Liver (tissue), 9 donors: Measurements from ENCODE around the gene SOX6. TPM values are rescaled to one million over a fixed set of nuclear protein-coding genes. Genes with fewer than 3 reads are reported as not detected.

Experiments used
- DNase-seq: peaks from one replicate; pipeline ENCODE4 v3.0.0-alpha.2; 2017; ENCODE audit warnings: low spot score
- H3K27ac ChIP-seq, 2 donors: one replicate each; pipeline ENCODE4 v1.7.0; 2013; ENCODE audit warnings: inconsistent platforms in 2 of 2, low read length in 2 of 2, control low read depth in 1 of 2, low read depth in 1 of 2, mild to moderate bottlenecking in 1 of 2
- H3K27me3 ChIP-seq, 4 donors: one replicate each; pipeline versions ENCODE4 v1.6.1 to v1.7.0; 2013; ENCODE audit warnings: low read length in 3 of 4, inconsistent platforms in 1 of 4, mild to moderate bottlenecking in 1 of 4, moderate library complexity in 1 of 4; ENCODE audit not compliant: control insufficient read depth in 4 of 4, insufficient read depth in 4 of 4
- H3K36me3 ChIP-seq, 4 donors: one replicate each; pipeline versions ENCODE4 v1.6.1 to v1.7.0; 2013; ENCODE audit warnings: low read length in 3 of 4, mild to moderate bottlenecking in 3 of 4, low read depth in 1 of 4, moderate library complexity in 1 of 4; ENCODE audit not compliant: control insufficient read depth in 4 of 4, insufficient read depth in 3 of 4
- H3K4me1 ChIP-seq, 4 donors: one replicate each; pipeline versions ENCODE4 v1.6.1 to v1.7.0; 2013; ENCODE audit warnings: low read length in 3 of 4, mild to moderate bottlenecking in 3 of 4, moderate library complexity in 1 of 4; ENCODE audit not compliant: control insufficient read depth in 4 of 4, insufficient read depth in 4 of 4
- H3K4me3 ChIP-seq, 3 donors: one replicate each; pipeline versions ENCODE4 v1.6.1 to v1.7.0; 2013; ENCODE audit warnings: low read length in 3 of 3, control low read depth in 1 of 3, low read depth in 1 of 3, mild to moderate bottlenecking in 1 of 3
- H3K9ac ChIP-seq, 2 donors: one replicate each; pipeline ENCODE4 v1.7.0; 2013; ENCODE audit warnings: low read length in 2 of 2, mild to moderate bottlenecking in 2 of 2, moderate library complexity in 2 of 2, control low read depth in 1 of 2, low read depth in 1 of 2
- H3K9me3 ChIP-seq, 4 donors: one replicate each; pipeline versions ENCODE4 v1.6.1 to v1.7.0; 2013; ENCODE audit warnings: low read length in 3 of 4; ENCODE audit not compliant: control insufficient read depth in 4 of 4
- ATF3 ChIP-seq: IDR thresholded peaks from 2 replicates; pipeline ENCODE4 v1.6.1; 2016; ENCODE audit warnings: antibody characterized with exemption
- EGR1 ChIP-seq, 2 donors: IDR thresholded peaks; 2 replicates each; pipeline ENCODE4 v1.6.1; 2016 to 2018; ENCODE audit warnings: antibody characterized with exemption in 2 of 2, low read depth in 2 of 2
- FOXA2 ChIP-seq: IDR thresholded peaks from 2 replicates; pipeline ENCODE4 v1.6.1; 2016; ENCODE audit warnings: antibody characterized with exemption
- HNF4A ChIP-seq, 2 donors: conservative IDR thresholded peaks; 2 replicates each; pipeline ENCODE4 v1.6.1; 2016; ENCODE audit warnings: antibody characterized with exemption in 2 of 2, mild to moderate bottlenecking in 2 of 2
- HNF4G ChIP-seq: IDR thresholded peaks from 2 replicates; pipeline ENCODE4 v1.6.1; 2016; ENCODE audit warnings: antibody characterized with exemption
- JUND ChIP-seq, 2 donors: IDR thresholded peaks; 2 replicates each; pipeline ENCODE4 v1.6.1; 2016; ENCODE audit warnings: antibody characterized with exemption in 2 of 2
- NR2F2 ChIP-seq: IDR thresholded peaks from 2 replicates; pipeline ENCODE4 v1.6.1; 2016; ENCODE audit warnings: antibody characterized with exemption
- SP1 ChIP-seq: IDR thresholded peaks from 2 replicates; pipeline ENCODE4 v1.6.1; 2018; ENCODE audit warnings: antibody characterized with exemption, mild to moderate bottlenecking
- TAF1 ChIP-seq: conservative IDR thresholded peaks from 2 replicates; pipeline ENCODE4 v1.6.1; 2016; ENCODE audit warnings: antibody characterized with exemption, mild to moderate bottlenecking
- YY1 ChIP-seq: IDR thresholded peaks from 2 replicates; pipeline ENCODE4 v1.6.1; 2016; ENCODE audit warnings: antibody characterized with exemption, mild to moderate bottlenecking
- ZBTB33 ChIP-seq: IDR thresholded peaks from 2 replicates; pipeline ENCODE4 v1.6.1; 2016; ENCODE audit warnings: antibody characterized with exemption
- WGBS: extraction: QIAGEN DNeasy Blood & Tissue Kit; methylation state at CpG from one replicate; pipeline ENCODE4 v1.1.7; 2013; 5-methylcytosine and 5-hydroxymethylcytosine counted together
- polyA plus RNA-seq, 2 donors: library from polyadenylated mRNA; stranded (reverse) in 1 of 2; unstranded in 1 of 2; fragments of 200-250 nt in 1 of 2; fragments of >200 nt in 1 of 2; fragmentation: Nextera tagmentation in 1 of 2; extraction: Ambion mirVana in 1 of 2; gene quantifications; one replicate each; pipeline versions ENCODE4 v1.2.1 to v1.2.3, GENCODE V29; 2013 to 2015
- total RNA-seq, 2 donors: library from RNA; depleted of rRNA; stranded (reverse); fragments of >200 nt; gene quantifications; one replicate each; pipeline ENCODE4 v1.2.3, GENCODE V29; 2014
- TF ChIP-seq, protein P1 (sequence below): IDR thresholded peaks from 2 replicates; pipeline ENCODE4 v1.6.1; 2016; ENCODE audit warnings: antibody characterized with exemption
- donor health status: healthy.
- donor health status: healthy.
- donor health status: healthy.
- donor health status: healthy.
- donor health status: healthy.

The SOX6 gene
- total and polyA plus RNA-seq, 4 donors = 2.4 to 111 (median 14.8) TPM

DNA sequence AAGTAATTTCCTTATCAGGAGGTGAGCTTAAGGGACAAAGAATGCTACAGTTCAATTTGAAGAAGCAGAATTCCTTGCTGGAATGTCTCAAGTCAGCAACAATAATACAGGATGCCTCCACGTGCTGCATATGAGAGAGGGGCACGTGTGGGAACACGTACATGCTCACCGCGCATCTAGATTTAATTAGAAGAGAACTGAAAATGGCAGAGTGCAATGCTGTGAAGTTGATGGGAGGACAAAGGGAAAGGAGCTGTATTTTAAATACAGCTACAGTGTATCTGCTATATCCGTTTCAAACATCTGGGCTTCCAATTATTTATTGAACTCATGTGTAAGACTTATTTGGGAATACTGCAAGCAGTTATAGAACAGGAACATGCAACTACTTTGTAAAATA lies 328.7 kb downstream of the SOX6 start:
- Histone ChIP-seq H3K9me3 (no peaks in the 10 kb centered on the region), H3K27ac (no peak overlapping the region), H3K4me3 (no peak overlapping the region), H3K27me3 (no peaks in the 10 kb centered on the region), H3K36me3 (peaks cover 0 to 3% (median under 1%) of the 10 kb centered on the region in 4 donors), H3K4me1 (no peaks in the 10 kb centered on the region), H3K9ac (no peak overlapping the region)
- no peak for TF ChIP-seq FOXA2
- TF ChIP-seq, protein P1, sequence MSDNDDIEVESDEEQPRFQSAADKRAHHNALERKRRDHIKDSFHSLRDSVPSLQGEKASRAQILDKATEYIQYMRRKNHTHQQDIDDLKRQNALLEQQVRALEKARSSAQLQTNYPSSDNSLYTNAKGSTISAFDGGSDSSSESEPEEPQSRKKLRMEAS = no peak
- no peak for TF ChIP-seq ZBTB33
- TF ChIP-seq TAF1 = no peak
- no peak for TF ChIP-seq EGR1 (IDR thresholded peaks at IDR 0.05; ENCODE audit: low read depth in 2 of 2)
- WGBS = 88% methylated on average over 6 of the region's 6 CpGs
- no peak for DNase-seq

DNA sequence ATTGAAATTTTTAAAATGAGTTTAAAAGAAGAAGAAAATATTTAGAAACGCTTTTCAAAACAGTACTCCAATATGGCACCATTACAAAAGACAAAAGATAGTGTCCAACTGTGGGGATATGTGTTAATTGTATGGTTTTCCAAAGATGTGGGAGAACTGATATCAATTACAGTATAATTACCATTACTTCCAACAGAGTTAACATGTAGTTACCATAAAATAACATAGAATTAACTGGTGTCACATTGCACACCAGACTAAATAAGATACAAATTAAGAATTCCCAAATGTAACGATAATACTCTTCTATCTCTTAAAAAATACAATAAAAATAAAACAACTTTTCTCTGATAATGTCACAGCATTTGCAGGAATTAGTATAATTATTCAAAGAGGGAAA lies 329.5 kb downstream of the SOX6 start:
- TF ChIP-seq NR2F2 (no peak), JUND (IDR thresholded peaks at IDR 0.05) (no peak), SP1 (no peak), TAF1 (no peak), FOXA2 (no peak), YY1 (no peak), EGR1 (IDR thresholded peaks at IDR 0.05; ENCODE audit: low read depth in 2 of 2) (no peak), HNF4A (conservative IDR thresholded peaks at IDR 0.05) (no peak), ATF3 (no peak)
- no peaks in the 10 kb centered on the region for H3K4me1 ChIP-seq
- WGBS = 96% methylated on average over 2 of the region's 2 CpGs
- DNase-seq = no peak
- no peak overlapping the region for H3K4me3 ChIP-seq
- H3K9ac ChIP-seq = no peak overlapping the region
- H3K9me3 ChIP-seq = no peaks in the 10 kb centered on the region
- peaks cover 0 to 3% (median under 1%) of the 10 kb centered on the region in 4 donors for H3K36me3 ChIP-seq
- no peak overlapping the region for H3K27ac ChIP-seq
- no peaks in the 10 kb centered on the region for H3K27me3 ChIP-seq

DNA sequence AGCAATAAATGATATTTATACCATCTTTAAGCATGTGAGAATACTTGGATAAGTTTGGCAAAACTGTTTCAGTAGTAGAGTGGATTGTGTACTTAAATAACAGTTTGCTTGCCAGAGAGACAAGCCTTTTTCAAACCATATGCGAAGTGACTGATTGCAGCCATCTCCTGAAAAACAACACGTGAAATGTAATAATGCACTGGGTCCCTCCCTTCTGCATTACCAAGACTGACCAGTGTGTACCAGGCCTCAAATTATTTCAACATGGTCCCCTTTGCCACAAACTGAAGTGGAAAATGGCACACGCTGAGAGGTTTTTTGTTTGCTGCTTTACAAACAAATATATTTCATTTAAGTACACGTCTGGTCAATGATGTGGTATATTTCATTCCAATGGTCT lies 337.4 kb downstream of the SOX6 start:
- no peak overlapping the region for H3K9ac ChIP-seq
- DNase-seq = no peak
- TF ChIP-seq JUND (IDR thresholded peaks at IDR 0.05) (no peak), HNF4G (no peak), ATF3 (no peak), HNF4A (conservative IDR thresholded peaks at IDR 0.05) (no peak), YY1 (no peak)
- TF ChIP-seq, protein P1 = no peak
- no peaks in the 10 kb centered on the region for H3K9me3 ChIP-seq
- H3K4me1 ChIP-seq = no peaks in the 10 kb centered on the region
- H3K27ac ChIP-seq = no peak overlapping the region
- H3K4me3 ChIP-seq = no peak overlapping the region
- no peaks in the 10 kb centered on the region for H3K36me3 ChIP-seq
- WGBS = 96% methylated on average over 4 of the region's 4 CpGs
- H3K27me3 ChIP-seq = no peaks in the 10 kb centered on the region
